HG02759 (cell line): ENCODE measurements around the gene RELN.
"Not testable (repeated sequence)": the region's sequence is repeated elsewhere in the genome, so short reads cannot be mapped to it uniquely, and the experiment has no call there.

Experiments used
- ATAC-seq: cut with Tn5 transposase; IDR thresholded peaks from one replicate; pipeline ENCODE4 v1.9.1; 2021; ENCODE audit warnings: mild to moderate bottlenecking, moderate library complexity; ENCODE audit not compliant: unreplicated experiment

The RELN gene

DNA sequence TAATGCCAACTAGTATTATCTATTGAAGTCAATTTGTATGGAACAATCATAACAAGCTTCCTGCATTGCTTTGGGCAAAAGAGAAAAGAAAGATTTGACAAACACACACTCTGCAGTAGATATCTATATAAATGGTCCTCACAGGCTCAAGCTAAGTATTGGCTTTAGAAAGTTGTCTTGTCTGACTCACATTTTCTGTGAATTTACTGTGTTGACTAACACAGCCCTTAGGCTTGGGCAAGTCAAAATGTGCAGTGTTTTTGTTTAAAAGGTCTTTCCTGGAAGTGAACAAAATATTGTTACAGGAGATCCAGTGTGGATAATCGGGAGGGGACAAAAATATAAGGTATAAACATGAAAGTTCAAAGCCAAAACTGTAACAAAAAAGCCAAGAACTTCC is 194.4 kb downstream of the RELN start:
- no peak for ATAC-seq

DNA sequence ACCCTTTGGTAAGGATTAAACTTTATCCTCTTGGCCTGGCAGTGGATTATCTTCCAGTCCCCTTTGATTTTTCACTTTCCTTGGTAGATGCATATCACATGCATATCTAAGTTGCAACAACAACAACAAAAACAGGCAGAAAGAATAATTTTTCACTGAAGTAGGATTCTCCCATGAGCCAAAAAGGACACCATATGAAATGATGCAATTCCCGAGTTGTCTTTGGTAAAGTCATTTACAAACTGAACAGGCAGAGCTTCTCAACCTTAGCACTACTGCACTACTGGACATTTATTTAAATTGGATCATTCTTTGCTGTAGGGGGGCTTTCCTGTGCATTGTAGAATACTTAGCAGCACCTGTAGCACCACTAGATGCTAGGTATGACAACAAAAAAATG is 195.0 kb downstream of the RELN start:
- ATAC-seq: no peak

- ATAC-seq: no peak
Measured at GRCh38 chr7:103793614-103794013, 195.8 kb downstream of the RELN start.

- ATAC-seq: no peak
Measured at GRCh38 chr7:103791894-103792293, 197.6 kb downstream of the RELN start.

DNA sequence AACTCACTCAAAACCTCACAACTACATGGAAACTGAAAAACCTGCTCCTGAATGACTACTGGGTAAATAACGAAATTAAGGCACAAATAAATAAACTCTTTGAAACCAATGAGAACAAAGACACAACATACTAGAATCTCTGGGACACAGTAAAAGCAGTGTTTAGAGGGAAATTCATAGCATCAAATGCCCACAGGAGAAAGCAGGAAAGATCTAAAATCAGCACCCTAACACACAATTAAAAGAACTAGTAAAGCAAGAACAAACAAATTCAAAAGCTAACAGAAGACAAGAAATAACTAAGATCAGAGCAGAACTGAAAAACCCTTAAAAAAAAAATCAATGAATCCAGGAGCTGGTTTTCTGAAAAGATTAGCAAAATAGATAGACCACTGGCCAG is 202.4 kb downstream of the RELN start:
- not testable (repeated sequence) for ATAC-seq

- no peak for ATAC-seq
Measured at GRCh38 chr7:103784646-103785286, 204.7 kb downstream of the RELN start.

DNA sequence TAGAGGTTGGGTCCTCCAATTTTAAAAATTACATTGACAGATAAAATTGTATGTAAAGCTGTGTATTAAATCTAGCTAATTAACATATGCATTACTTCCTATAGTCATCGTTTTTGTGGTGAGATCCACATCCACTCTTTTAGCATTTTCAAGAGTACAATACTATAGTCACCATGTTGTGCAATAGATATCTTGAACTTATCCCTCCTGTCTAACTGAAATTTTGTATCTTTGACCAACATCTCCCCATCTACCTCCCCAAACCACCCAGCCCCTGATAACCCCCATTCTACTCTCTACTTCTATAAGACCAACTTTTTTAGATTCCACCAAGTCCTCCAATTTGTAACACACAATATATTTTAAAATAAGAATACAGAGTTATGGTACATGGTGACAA is 208.0 kb downstream of the RELN start:
- ATAC-seq: no peak

DNA sequence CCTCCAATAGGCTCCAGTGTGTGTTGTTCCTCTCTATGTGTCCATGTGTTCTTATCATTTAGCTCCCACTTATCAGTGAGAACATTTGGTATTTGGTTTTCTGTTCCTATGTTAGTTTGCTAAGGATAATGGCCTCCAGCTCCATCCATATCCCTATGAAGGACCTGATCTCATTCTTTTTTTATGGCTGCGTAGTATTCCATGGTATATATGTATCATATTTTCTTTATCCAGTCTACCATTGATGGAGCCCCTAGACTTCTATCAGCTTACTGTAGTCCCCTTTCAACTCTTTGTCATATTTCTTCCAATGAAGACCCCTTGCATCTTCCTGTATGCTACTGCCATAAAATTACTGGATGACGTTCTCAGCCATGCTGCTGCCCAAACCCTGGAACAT is 208.9 kb downstream of the RELN start:
- not testable (repeated sequence) for ATAC-seq

- no peak for ATAC-seq
Measured at GRCh38 chr7:103777440-103777839, 212.0 kb downstream of the RELN start.

- ATAC-seq: no peak
Measured at GRCh38 chr7:103773726-103774125, 215.7 kb downstream of the RELN start.

- ATAC-seq: no peak
Measured at GRCh38 chr7:103772171-103772773, 217.2 kb downstream of the RELN start.

GRCh38 chr7:103771294-103771693 is 218.2 kb downstream of the RELN start:
- no peak for ATAC-seq

DNA sequence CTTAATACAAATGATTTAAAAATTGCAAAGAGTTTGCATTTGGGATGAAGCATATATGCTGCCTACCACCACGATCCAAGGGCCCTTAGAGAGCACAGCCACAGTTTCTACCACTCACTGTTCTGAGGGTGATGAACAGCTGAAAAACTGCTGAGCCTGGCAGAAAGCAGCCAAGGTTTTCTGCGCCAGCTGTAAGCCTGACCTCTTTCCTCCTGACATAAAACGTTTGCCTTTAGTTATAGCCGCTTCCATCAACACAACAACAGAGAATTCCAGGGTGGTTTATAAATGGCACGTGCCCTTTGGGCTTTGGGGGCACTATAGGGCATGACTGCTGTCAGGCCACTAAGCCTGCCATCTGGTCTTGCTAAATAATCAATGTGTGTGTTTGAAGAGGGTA is 222.8 kb downstream of the RELN start:
- ATAC-seq: no peak

DNA sequence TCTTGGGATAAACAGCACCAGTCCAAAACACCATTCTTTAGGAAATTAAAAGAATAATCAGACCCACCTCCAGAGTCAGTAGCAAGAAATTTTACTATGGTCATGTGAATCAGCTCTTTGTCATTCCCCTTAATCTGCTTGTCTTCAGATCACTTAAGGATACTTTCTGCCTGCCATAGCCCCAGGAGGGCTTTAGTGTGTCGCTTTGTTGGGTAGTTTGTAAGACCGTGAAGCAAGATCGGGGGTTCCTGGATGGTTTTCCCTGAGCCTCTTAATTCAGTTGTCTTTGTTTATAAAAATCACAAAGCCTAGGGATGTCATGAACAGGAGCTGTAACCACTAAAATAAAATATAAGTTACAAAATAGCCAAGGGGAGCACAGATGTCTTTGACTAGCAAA is 223.6 kb downstream of the RELN start:
- ATAC-seq: no peak

- no peak for ATAC-seq
Measured at GRCh38 chr7:103764901-103765300, 224.6 kb downstream of the RELN start.

- no peak for ATAC-seq
Measured at GRCh38 chr7:103762877-103763276, 226.6 kb downstream of the RELN start.

- no peak for ATAC-seq
Measured at GRCh38 chr7:103762065-103762760, 227.2 kb downstream of the RELN start.

GRCh38 chr7:103752995-103753394 is 236.5 kb downstream of the RELN start:
- ATAC-seq: no peak

- ATAC-seq: no peak
Measured at GRCh38 chr7:103751311-103751880, 238.1 kb downstream of the RELN start.

- no peak for ATAC-seq
Measured at GRCh38 chr7:103748680-103749079, 240.8 kb downstream of the RELN start.

DNA sequence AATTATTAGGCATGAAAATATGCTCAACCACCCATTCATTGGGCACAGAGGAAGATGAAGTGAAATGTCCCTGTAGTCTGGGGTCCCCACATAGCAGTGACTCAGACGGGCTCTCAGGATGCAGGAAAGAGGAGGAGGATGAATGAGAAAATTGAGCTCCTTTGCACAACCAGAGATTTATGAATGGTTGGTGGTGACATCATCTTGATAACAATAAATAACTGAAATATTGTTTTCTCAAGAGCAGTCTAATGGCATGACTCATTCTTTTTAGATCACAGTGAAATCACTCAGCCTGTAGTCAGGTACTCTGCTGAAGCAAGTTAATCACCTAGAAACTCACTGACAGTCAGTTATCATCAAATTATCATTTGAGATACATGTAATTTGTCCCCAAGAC is 254.1 kb downstream of the RELN start:
- no peak for ATAC-seq

DNA sequence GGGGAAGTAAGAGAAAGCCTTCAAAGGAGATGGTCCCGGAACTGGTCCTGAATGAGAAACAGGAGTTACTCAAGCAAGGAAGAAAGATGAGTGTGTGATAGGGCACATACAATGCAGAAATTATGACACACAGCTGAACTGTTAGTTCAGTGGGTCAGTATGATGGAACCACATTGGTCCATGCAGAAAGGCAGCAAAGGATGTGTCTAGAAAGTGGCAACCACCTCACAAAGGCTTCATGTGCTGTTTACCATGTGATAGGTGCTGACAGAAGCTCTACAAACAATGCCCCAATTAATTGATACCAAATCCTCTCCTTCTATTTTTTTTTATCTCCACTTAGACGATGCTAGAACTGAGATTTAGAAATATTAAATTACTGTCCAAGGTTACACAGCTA is 258.3 kb downstream of the RELN start:
- no peak for ATAC-seq
